Sciatic nerve (tissue), 2 donors: ENCODE data around the gene SRPK2. TPM values are rescaled to one million over a fixed set of nuclear protein-coding genes. Genes with fewer than 3 reads are reported as not detected.

ENCODE experiments used
- ATAC-seq: fragments of 200-7000 bp; cut with Tn5 transposase; one replicate; pipeline ENCODE4 v1.9.1; 2020; ENCODE audit warnings: mild to moderate bottlenecking, moderate library complexity
- DNase-seq: peaks from one replicate; pipeline ENCODE4 v3.0.0-alpha.2; 2020; ENCODE audit warnings: low spot score
- intact Hi-C: fragments of 100-400 bp; cut with DNase I; formaldehyde crosslinking; loops from one replicate; pipeline ENCODE4 v1.14.2; 2022
- total RNA-seq: library from RNA; stranded (reverse); fragmentation: NEBNext Ultra II Directional; extraction: Animal tissue kit (Norgen Biotek cat#: 25700); gene quantifications from one replicate; pipeline ENCODE4 v1.2.1, GENCODE V29; 2021
- donor health status: DM: no; HTN: no; CAD: no.
- donor health status: DM: no; HTN: no; CAD: no.

SRPK2 gene
- total RNA-seq, 1 donor from 2014 or later: 72.8 TPM

DNA sequence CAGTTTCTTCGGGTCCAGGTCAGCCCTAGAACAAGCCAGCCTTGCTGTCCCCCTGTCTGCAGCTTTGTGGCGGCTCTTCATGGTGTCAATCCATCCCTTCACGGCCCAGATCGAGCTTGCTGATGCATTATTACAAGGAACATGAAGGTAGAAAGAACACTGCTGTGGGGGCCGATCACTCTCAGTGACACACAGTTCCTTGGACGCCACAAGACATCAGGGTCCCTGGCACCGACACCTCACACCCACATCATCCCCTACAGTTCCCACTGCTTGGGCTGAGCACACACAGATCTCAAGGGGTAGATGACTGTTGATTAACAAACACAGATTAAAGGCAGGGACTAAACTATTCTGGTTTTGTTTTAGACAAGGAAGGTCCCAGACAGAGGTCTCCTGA is 255.4 kb downstream of the SRPK2 start:
- ATAC-seq (no peak), DNase-seq (no peak)
- intact Hi-C loops: no loop called here

DNA sequence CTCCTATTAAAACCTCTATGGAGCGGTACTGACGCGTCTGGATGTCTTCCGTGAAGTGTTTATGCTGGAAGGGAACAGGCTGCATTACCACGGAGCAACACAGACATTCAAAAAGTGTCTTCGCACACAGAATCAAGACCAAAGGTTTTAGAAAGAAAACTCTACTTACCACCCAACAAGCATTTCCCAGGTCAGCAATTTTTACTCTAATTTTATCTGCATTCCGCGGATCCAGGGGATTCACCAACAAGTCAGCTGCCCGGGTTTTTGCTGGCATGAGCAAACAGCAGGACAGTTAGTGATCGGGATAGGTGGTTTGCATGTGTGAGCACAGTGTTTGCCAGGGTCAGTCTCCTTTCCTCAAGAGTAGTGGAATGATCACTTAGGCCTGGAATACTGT is 255.9 kb downstream of the SRPK2 start:
- intact Hi-C loops: no loop called here
- ATAC-seq (no peak), DNase-seq (no peak)

DNA sequence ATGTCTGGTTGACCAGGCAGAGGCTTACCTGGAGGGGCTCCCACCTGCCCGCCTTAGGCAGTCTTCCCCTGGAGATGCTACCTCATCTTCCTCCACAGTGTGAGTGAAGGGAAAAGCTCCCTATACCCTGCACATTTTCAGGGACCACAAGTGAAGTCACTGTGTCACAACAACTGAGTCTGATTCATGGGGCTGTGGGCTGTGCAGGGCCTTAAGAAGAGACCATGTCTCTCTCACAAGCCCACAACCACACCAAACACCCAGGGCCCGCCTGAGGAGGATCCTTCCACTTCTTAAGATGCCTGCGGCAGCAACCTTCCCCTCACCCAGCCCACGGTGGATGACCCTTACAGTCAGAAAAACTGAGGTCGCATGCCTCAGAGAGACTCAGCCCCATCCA is 256.4 kb downstream of the SRPK2 start:
- no peak for DNase-seq
- intact Hi-C loops: no loop called here
- ATAC-seq: no peak

DNA sequence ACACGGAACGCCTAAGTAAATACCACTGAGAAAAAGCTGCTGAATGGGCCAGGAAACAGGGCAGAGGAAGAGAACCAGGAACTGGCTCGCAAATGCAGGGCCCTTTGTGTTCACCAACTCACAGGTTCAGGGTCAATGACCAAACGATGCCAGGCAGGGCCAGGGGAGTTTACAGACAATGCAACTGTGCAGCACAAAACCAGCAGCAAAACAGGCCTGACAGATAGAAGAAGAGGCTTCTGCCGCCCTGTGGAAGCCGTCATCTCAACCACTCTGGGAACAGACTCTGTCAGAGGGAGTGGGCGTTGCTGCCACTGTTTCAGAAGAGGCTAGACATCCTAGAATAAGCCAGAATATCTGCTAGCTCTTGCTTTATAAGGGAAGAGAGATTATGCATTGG is 256.8 kb downstream of the SRPK2 start:
- intact Hi-C loops: no loop called here
- ATAC-seq (no peak), DNase-seq (no peak)

DNA sequence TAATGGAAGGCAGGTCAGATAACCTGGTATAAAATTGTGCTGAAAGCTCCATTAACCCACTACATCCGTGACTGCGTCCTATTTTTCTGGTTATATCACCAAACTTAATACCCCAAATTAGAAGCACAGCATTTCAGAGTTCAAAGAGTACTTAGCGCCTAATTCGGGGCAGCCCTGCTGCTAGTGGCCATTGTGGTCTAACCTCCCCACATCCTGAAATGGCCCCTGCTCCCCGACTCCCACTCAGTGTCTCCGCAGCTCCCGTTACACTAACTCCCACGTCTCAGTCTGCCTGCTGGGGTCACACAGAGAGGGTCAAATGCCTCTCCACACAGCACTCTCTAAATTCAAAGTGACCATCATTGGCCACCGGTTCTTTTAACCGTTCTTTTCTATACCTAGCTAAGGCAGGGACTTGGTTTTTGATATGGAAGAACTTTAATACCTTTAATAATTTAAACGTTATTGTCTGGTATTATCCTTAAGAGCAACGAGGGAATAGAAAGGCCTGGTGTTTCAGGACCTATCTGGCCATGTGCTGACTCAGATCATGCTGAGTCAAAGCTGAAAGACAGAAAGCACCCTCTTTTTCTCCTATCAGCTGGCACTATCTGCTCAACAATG is 257.6 kb downstream of the SRPK2 start:
- intact Hi-C loops: no loop called here
- ATAC-seq (no peak), DNase-seq (no peak)

DNA sequence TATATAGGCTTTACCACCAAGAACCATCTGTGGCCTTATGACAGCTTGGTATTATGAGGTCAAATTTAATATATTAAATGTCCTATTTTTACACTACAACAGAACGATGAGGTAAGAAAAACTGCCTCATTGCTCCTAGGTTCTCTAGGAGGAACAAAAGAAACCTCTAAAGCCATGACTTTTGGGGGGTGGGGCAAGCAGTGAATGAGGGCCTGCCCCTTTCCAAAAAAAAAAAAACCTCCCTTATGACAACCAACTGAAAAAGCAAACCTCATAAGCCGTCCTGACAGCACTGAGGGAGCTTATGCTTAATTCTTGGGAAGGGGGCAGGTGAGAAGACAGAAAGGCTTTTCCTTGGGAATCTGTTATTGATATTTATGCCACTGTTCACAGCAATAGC is 258.1 kb downstream of the SRPK2 start:
- intact Hi-C loops: no loop called here
- no peak for DNase-seq
- ATAC-seq: no peak

DNA sequence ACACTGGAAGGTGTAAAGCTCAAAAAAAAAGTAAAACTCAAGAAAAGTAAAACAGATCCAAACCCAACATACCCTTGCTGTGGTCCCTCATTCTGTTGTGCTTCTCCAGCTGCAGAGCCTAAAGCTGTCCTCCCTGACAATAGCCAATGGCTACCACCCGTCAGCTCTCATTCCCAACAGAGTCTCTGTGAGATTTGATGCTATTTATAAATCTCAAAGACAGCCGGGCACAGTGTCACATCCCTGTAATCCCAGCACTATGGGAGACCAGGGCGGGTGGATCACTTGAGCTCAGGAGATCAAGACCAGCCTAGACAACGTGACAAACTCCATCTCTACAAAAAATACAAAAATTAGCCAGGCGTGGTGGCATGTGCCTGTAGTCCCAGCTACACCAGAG is 258.7 kb downstream of the SRPK2 start:
- intact Hi-C loops: no loop called here
- ATAC-seq (no peak), DNase-seq (no peak)

DNA sequence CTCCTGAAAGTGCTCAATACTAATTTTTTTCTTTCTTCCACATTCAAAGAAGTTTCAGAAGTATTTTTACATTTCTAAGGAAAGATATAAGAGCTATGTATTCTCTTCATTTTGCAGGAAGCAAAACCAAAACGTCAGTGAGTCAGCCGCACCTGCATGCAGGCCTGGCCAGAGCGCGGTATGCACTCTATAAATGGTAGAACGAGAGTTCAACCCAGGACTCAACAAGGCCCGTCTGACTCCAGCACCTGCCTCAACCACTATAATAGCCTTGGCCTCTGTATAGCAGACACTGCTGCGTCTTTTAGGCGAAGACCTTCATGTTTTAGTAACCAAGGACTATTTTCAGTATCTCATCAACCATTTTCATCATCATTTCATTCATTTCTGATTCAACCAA is 261.5 kb downstream of the SRPK2 start:
- no peak for ATAC-seq
- no peak for DNase-seq
- intact Hi-C loops: no loop called here

DNA sequence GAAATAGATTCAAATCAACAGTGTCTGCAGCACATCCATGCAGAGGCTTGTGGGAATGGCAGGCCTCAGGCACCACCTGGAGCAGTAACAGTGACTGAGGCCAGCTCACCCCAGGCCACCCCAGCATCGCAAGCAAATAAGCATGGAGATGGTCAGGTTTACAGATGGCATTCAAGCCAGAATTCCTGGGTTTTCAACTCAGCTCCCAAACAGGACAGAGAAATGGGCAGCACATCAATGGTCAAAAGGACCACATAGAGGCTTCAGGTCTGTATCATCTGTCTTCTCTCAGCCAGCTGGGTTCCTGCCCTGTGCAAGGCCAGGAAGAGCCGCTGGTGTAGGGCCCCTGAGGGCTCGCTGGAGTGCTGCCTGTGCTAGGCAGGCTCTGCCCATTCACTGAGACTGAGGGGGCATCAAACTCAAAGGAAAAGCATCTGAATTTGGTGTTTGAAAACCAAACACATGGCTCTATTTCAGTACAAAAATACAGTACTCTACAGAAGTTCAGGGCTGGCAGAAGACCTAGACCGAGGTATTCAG is 262.2 kb downstream of the SRPK2 start:
- intact Hi-C loops: no loop called here
- no peak for ATAC-seq

DNA sequence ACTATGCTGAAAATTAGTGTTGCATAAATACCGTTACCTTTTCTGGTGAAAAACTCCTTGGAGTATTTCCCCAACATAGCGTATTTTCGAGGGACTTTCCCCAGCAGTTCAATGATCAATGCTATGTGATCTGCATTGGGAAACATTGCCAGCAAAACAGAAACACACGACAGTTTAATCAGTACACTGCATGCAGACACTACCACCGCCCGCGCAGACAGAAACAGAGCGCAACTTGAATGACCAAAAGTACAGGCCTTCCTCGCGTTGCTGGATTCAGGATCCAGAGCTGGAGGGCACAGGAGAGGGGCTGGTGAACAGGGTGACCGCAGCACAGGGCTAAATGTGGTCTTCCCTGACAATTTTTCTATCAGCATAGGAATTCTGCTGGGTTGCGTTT is 263.0 kb downstream of the SRPK2 start:
- no peak for ATAC-seq
- intact Hi-C loops: no loop called here
- no peak for DNase-seq

More for the DNA sequence above, 262.2 kb downstream of the SRPK2 start:
- DNase-seq: no peak

DNA sequence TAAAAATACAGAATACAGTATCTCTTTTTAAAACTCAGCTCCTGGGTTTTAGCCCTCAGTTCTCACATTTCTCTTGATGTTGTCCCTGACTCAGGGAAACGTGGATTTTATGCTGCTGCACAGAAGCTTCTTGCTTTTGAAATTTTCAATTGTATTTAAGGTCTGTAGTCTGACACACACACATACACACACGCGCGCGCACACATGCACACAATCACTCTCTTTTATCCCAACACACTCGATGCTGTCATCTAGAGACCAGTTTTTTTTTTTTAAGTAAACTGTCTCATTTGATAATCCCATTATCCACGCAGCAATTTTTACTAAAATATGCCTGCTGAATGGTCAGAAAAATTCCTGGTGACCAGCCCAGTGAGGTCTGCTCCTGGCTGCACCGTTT is 266.1 kb downstream of the SRPK2 start:
- intact Hi-C loops: no loop called here
- DNase-seq (no peak), ATAC-seq (peak; percentile 36)

DNA sequence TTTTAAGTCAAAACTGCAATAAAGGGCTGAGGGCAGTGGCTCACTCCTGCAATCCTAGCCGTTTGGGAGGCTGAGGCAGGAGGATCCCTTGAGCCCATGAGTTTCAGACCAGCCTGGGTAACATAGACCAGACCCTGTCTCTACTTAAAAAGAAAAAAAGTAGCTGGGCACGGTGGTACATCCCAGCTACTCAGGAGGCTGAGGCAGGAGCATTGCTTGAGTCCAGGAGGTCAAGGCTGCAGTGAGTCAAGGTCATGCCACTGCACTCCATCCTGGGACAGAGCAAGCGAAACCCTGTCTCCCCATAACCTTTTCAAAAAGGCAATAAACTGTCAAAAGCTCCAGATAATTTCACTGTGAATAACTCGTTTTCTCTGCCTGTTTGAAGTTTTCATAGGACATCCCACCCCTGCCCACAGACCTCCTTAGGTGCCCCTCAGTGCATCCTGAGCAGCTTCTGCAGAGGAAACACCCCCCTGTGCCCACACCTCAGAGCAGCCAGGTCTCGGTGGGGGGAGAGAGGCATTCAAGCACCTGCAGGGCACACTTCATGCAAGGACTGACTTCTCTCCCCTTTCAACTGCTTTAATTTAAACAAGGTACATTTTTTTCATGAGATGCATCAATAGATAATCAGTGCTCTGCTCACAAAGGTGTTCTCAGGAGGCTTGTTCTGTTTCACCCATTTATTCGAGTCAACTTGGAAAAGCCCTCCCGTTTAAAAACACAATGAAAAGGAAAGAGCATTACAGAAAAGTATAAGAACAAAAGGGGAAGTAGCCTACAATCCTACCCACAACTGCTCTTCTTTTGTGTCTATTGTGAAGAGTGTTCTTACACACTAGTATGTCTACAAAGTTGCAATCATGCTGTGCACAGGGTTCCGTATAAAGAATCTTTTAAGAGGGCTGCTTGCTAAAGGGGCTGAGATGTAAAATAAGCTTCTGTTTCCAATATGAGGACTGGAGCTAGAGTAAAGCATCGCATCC is 269.8 kb downstream of the SRPK2 start:
- ATAC-seq (no peak), DNase-seq (no peak)
- intact Hi-C loops: no loop called here

DNA sequence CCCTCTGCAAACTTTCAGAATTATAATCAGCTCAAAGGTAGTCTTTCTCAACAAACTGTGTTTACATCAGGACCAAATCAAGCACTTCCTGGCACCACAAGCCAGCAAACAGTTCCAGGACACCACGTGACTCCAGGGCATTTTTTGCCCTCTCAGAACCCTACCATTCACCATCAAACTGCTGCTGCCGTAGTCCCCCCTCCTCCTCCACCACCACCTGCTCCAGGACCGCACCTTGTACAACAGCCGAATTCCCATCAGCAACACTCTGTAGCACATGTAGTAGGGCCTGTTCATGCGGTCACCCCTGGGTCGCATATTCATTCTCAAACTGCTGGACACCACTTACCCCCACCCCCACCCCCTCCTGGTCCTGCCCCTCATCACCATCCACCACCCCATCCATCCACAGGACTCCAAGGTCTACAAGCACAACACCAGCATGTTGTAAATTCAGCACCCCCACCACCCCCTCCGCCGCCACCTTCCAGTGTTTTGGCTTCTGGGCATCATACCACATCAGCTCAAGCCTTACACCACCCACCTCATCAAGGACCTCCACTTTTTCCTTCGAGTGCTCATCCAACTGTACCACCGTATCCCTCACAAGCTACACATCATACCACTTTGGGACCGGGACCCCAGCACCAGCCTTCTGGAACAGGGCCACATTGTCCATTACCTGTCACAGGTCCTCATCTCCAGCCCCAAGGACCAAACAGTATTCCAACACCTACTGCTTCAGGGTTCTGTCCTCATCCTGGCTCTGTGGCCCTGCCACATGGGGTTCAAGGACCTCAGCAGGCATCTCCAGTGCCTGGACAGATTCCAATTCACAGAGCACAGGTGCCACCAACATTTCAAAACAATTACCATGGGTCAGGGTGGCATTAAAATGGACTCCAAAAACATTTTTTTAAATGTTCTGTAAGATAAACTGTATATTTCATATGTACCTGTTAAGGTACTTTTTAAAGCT is 276.0 kb downstream of the SRPK2 start:
- peak; percentile 47 for ATAC-seq
- no peak for DNase-seq
- intact Hi-C loops: no loop called here

DNA sequence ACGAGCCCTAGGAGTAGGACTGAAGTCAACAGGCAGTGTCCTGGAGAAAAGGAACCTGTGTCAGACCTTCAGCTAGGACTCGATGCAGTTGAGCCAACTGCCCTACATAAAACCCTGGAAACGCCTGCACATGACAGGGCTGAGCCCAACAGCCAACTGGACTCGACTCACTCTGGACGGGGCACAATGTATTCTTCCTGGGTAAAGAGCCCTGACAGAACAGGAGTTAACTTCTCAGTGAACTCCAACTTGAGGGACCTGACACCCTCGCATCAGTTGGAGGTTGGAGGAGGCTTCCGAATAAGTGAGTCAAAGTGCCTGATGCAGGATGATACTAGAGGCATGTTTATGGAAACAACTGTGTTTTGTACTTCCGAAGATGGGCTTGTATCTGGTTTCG is 281.3 kb downstream of the SRPK2 start:
- ATAC-seq (no peak), DNase-seq (no peak)
- intact Hi-C loops: no loop called here

DNA sequence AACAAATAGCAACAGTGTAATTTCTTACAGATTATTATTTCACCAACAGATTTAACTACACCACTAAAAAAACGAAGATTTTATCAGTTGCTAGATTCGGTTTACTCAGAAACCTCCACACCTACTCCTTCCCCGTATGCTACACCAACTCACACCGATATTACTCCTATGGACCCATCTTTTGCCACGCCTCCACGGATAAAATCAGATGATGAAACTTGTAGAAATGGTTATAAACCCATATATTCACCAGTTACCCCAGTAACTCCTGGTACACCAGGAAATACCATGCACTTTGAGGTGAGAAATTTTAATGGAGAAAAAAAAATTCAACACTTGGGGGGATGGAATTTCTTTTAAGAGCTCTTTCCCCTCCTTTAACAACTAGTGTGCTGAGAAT is 282.2 kb downstream of the SRPK2 start:
- DNase-seq: no peak
- ATAC-seq: no peak
- intact Hi-C loops: no loop called here

DNA sequence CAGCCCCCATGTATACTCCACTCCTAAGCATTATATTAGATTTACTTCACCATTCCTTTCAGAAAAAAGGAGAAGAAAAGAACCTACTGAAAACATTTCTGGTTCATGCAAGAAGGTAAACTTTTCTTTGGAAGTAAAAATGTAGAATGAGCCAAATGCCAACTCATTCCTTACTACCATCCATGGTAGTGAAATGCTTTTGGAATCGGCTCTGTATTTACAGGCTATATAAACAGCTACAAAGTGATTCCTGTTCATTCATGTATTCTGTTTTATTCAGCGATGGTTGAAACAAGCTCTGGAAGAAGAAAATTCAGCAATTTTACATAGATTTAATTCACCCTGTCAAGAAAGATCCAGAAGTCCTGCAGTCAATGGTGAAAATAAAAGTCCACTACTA is 283.1 kb downstream of the SRPK2 start:
- ATAC-seq: no peak
- no peak for DNase-seq
- intact Hi-C loops: no loop called here

DNA sequence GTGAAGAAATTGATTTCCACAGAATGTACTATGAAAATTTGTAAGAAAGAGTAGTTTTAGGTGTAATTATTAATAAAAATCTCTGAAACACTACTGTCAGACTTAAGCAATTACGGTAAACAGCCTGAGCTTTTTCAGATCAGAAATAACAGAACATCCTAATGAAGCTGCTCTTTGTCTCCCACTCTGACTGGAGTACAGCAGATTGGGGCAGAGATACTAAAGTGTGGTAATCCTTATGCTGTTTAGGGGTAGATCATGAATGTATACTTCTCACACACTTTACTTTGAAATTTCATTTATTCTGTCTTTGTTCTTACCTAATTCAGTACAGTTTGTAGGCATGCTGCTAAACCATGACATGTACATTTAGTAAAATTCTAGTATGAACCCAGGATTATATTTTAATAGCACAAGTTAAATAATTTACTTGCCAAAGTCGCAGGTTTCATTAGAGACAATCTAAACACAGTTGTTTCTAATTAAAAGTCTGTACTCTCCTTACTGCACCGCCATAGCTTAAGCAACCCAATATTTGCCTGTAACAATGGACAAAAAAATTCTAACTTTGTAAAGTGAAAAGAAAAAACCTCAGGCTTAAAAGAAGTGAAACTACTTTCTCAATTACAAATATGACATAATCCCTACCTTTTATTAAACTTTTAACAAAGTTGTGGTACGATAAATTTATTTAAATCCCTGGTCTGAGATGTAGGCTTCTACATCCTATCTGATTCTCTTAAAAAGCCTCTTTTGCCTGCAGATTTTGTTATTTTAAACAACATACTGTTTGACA is 286.0 kb downstream of the SRPK2 start:
- ATAC-seq: no peak
- intact Hi-C loops: no loop called here

DNA sequence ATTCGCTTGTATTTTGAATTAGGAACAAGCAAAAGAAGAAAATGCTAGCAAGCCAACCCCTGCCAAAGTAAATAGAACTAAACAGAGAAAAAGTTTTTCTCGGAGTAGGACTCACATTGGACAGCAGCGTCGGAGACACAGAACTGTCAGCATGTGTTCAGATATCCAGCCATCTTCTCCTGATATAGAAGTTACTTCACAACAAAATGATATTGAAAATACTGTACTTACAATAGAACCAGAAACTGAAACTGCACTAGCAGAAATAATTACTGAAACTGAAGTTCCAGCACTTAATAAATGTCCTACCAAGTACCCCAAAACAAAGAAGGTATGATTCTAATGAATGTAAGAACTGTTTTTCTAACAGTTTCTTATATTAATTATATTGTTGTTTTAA is 286.9 kb downstream of the SRPK2 start:
- intact Hi-C loops: no loop called here
- ATAC-seq (peak; percentile 58), DNase-seq (no peak)

More for the DNA sequence above, 286.0 kb downstream of the SRPK2 start:
- no peak for DNase-seq
